HCT116 (cell line): ENCODE results near the gene SFXN5. TPM values are rescaled to one million over a fixed set of nuclear protein-coding genes. Genes with fewer than 3 reads are reported as not detected.

Source experiments
- ATAC-seq: fragments of 200-7000 bp; cut with Tn5 transposase; 2 replicates; pipeline ENCODE4 v1.9.1; 2020; ENCODE audit warnings: mild to moderate bottlenecking, moderate library complexity
- BruUV-seq: library from RNA; stranded (reverse); fragments of 400-500 nt; replicated peaks from 2 replicates; lab custom pipeline; 2021; lab: Mats Ljungman, UMichigan
- CTCF ChIA-PET: fragments of 300-600 bp; sonication (Branson Sonifier 250); formaldehyde crosslinking; loops from one replicate; lab custom pipeline; 2021; ENCODE audit warnings: antibody characterized with exemption; lab: Charles Lee
- POLR2A ChIA-PET: fragments of 300-600, 350-600 bp; sonication (Branson Sonifier 250); formaldehyde crosslinking; loops from one replicate; lab custom pipeline; 2021; ENCODE audit warnings: antibody characterized with exemption; lab: Charles Lee
- RAD21 ChIA-PET, 2 experiments: fragments of 300-600 bp; sonication (Branson Sonifier 250); formaldehyde crosslinking; loops; one replicate each; lab custom pipeline; 2023; ENCODE audit warnings: low total read pairs in 2 of 2; ENCODE audit not compliant: uncharacterized antibody in 2 of 2, unreplicated experiment in 2 of 2, low non-redundant PET in 1 of 2; lab: Charles Lee
- DNase-seq: peaks from one replicate; pipeline ENCODE4 v3.0.0-alpha.2; 2010; ENCODE audit warnings: low read depth, low spot score
- H2AFZ ChIP-seq: fragments of 200-600 bp; shearing (Covaris generic), sonication (generic); 2 replicates; pipeline ENCODE4 v1.6.1; 2017; ENCODE audit warnings: low read depth, mixed run types, mixed read lengths, antibody characterized with exemption, low read length; ENCODE audit not compliant: poor library complexity, severe bottlenecking
- H3K27ac ChIP-seq: 2 replicates; pipeline ENCODE4 v1.5.1; 2012; ENCODE audit warnings: low read depth, low read length
- H3K27me3 ChIP-seq: fragments of 200-600 bp; sonication (generic); 2 replicates; pipeline ENCODE4 v1.6.1; 2016; ENCODE audit warnings: mixed run types, low read length, mixed read lengths; ENCODE audit not compliant: insufficient read depth
- H3K36me3 ChIP-seq, 2 experiments: fragments of 200-500 bp in 1 of 2; fragments of 200-600 bp in 1 of 2; sonication (Bioruptor generic) in 1 of 2; sonication (generic) in 1 of 2; 2 replicates each; pipeline versions ENCODE4 v1.5.1 to v1.6.1; 2014 to 2016; ENCODE audit warnings: low read length in 2 of 2, inconsistent platforms in 1 of 2, mixed read lengths in 1 of 2, mixed run types in 1 of 2; ENCODE audit not compliant: insufficient read depth in 2 of 2, control insufficient read depth in 1 of 2
- H3K4me1 ChIP-seq, 2 experiments: fragments of 200-600 bp in 1 of 2; sonication (generic) in 1 of 2; 2 replicates each; pipeline versions ENCODE4 v1.5.1 to v1.6.1; 2012 to 2017; ENCODE audit warnings: low read length in 2 of 2, inconsistent platforms in 1 of 2, mild to moderate bottlenecking in 1 of 2, mixed read lengths in 1 of 2, mixed run types in 1 of 2, moderate library complexity in 1 of 2; ENCODE audit not compliant: insufficient read depth in 2 of 2, control insufficient read depth in 1 of 2
- H3K4me2 ChIP-seq: fragments of 200-600 bp; sonication (generic); 2 replicates; pipeline ENCODE4 v1.6.1; 2017; ENCODE audit warnings: mixed run types, low read length, mixed read lengths
- H3K4me3 ChIP-seq, 2 experiments: fragments of 200-600 bp in 1 of 2; sonication (generic) in 1 of 2; replicated peaks in 1 of 2; 2 replicates each; pipeline ENCODE4 v1.5.1; 2011 to 2016; ENCODE audit warnings: low read length in 2 of 2, control low read depth in 1 of 2, low read depth in 1 of 2, mild to moderate bottlenecking in 1 of 2, mixed read lengths in 1 of 2, mixed run types in 1 of 2
- H3K79me2 ChIP-seq: fragments of 200-600 bp; sonication (generic); 2 replicates; pipeline ENCODE4 v1.6.1; 2017; ENCODE audit warnings: mild to moderate bottlenecking, mixed run types, low read length, moderate library complexity, mixed read lengths; ENCODE audit not compliant: insufficient read depth
- H3K9ac ChIP-seq: fragments of 200-600 bp; sonication (generic); 2 replicates; pipeline ENCODE4 v1.6.1; 2016; ENCODE audit warnings: low read length, mixed read lengths
- H3K9me2 ChIP-seq: fragments of 200-600 bp; sonication (generic), shearing (Covaris generic); 2 replicates; pipeline ENCODE4 v1.6.1; 2017; ENCODE audit warnings: mixed run types, mild to moderate bottlenecking, moderate library complexity; ENCODE audit not compliant: insufficient read depth
- H3K9me3 ChIP-seq, 2 experiments: fragments of 200-500 bp in 1 of 2; fragments of 200-600 bp in 1 of 2; sonication (Bioruptor generic) in 1 of 2; sonication (generic) in 1 of 2; 2 replicates each; pipeline ENCODE4 v1.6.1; 2014 to 2017; ENCODE audit warnings: low read length in 2 of 2, mixed read lengths in 2 of 2, inconsistent platforms in 1 of 2, low read depth in 1 of 2, mild to moderate bottlenecking in 1 of 2, mixed run types in 1 of 2, moderate library complexity in 1 of 2; ENCODE audit not compliant: control insufficient read depth in 1 of 2, insufficient read depth in 1 of 2
- H4K20me1 ChIP-seq: fragments of 200-600 bp; sonication (generic), shearing (Covaris generic); 2 replicates; pipeline ENCODE4 v1.6.1; 2017; ENCODE audit warnings: mixed run types, mild to moderate bottlenecking, moderate library complexity; ENCODE audit not compliant: insufficient read depth
- CEBPB ChIP-seq: IDR thresholded peaks from 2 replicates; pipeline ENCODE4 v1.6.1; 2012; ENCODE audit warnings: low read depth
- POLR2AphosphoS5 ChIP-seq: IDR thresholded peaks from 2 replicates; pipeline ENCODE4 v1.6.1; 2011; ENCODE audit warnings: mild to moderate bottlenecking, low read depth, low read length, moderate library complexity
- SIN3A ChIP-seq: IDR thresholded peaks from 2 replicates; pipeline ENCODE4 v1.6.1; 2012; ENCODE audit warnings: low read depth
- SRF ChIP-seq: IDR thresholded peaks from 2 replicates; pipeline ENCODE4 v1.6.1; 2012; ENCODE audit warnings: low read depth
- TCF7L2 ChIP-seq: IDR thresholded peaks from 2 replicates; pipeline ENCODE4 v1.7.0; 2011; ENCODE audit warnings: borderline replicate concordance, inconsistent platforms; ENCODE audit not compliant: insufficient read depth, insufficient read length; ENCODE audit errors: extremely low read depth
- YY1 ChIP-seq: IDR thresholded peaks from 2 replicates; pipeline ENCODE4 v1.6.1; 2011; ENCODE audit warnings: low read length, low read depth, moderate library complexity, mild to moderate bottlenecking; ENCODE audit not compliant: insufficient replicate concordance; ENCODE audit errors: extremely low read depth
- ZFX ChIP-seq: fragments of 450-650 bp; IDR thresholded peaks from 2 replicates; pipeline ENCODE4 v1.6.1; 2017
- ZNF274 ChIP-seq: fragments of 200-500 bp; sonication (Bioruptor generic); IDR thresholded peaks from 2 replicates; pipeline ENCODE4 v1.6.1; 2014; ENCODE audit warnings: mild to moderate bottlenecking, low read depth, low read length, inconsistent platforms
- intact Hi-C: fragments of 100-400 bp; cut with micrococcal nuclease; formaldehyde crosslinking; loops from 2 replicates; pipeline ENCODE4 v1.10.0; 2022
- total RNA-seq: library from RNA; stranded (reverse); gene quantifications from one replicate; pipeline ENCODE4 v1.2.1, GENCODE V29; 2021; ENCODE audit not compliant: unreplicated experiment
- TF ChIP-seq, protein P1 (sequence below): IDR thresholded peaks from 2 replicates; pipeline ENCODE4 v1.6.1; 2012
- TF ChIP-seq, protein P2 (sequence below), 3 experiments: fragments of 200-600 bp in 1 of 3; sonication (generic) in 1 of 3; IDR thresholded peaks in 2 of 3; conservative IDR thresholded peaks in 1 of 3; 2 replicates each; pipeline ENCODE4 v1.5.1; 2012 to 2017; ENCODE audit warnings: low read depth in 2 of 3, low read length in 2 of 3, antibody characterized with exemption in 1 of 3, borderline replicate concordance in 1 of 3, control low read depth in 1 of 3, mild to moderate bottlenecking in 1 of 3, mixed read lengths in 1 of 3, mixed run types in 1 of 3, moderate library complexity in 1 of 3; ENCODE audit not compliant: insufficient read depth in 1 of 3

SFXN5 gene
- total RNA-seq, 1 experiment from 2014 or later = 10.0 TPM

DNA sequence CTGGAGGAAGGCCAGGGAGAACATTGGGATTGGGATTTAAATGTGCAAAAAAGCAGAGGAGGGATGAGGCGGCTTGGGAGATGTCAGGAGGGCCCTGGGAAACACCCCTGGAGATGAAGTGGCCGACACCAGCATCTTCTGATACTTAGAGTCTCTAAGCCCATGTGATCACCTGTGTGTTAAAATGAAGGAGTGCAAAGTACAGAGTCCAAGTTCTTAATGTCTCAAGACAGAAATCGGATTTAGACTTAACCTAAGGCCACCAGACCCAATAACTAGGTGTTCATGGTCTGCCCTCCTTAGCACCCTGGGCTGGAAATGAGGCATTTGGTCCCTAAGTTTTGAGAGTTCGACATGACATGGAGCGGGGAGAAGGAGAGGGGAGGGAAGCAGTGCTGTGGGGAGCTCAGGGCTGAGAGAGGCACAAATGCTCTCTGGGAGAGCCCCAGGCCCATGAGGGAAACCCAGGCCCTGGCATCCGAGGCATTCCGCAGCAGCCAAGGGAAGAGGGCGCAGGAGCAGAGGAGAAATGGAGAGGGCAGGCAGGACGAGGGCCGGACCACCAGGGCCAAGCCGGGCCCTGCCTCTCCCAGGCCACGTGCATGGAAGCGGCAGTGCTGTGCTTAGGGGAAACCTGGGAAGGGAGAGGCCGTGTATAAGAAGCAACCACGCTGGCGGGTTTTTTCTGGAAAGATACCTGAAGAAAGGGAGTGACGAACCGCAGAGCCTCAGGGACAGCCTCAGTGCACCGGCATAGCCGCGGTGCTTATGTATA lies 63.3 kb downstream of the SFXN5 start:
- Histone ChIP-seq H3K27ac (no peak overlapping the region), H3K9ac (no peak overlapping the region), H4K20me1 (no peaks in the 10 kb centered on the region)
- POLR2A ChIA-PET = no interaction called here
- no TSS peak for BruUV-seq
- TF ChIP-seq SIN3A (no peak), YY1 (no peak), POLR2AphosphoS5 (no peak), CEBPB (no peak), SRF (no peak), ZNF274 (no peak), TCF7L2 (no peak), ZFX (no peak)
- TF ChIP-seq, protein P1, sequence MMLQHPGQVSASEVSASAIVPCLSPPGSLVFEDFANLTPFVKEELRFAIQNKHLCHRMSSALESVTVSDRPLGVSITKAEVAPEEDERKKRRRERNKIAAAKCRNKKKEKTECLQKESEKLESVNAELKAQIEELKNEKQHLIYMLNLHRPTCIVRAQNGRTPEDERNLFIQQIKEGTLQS = no peak
- TF ChIP-seq, protein P2, sequence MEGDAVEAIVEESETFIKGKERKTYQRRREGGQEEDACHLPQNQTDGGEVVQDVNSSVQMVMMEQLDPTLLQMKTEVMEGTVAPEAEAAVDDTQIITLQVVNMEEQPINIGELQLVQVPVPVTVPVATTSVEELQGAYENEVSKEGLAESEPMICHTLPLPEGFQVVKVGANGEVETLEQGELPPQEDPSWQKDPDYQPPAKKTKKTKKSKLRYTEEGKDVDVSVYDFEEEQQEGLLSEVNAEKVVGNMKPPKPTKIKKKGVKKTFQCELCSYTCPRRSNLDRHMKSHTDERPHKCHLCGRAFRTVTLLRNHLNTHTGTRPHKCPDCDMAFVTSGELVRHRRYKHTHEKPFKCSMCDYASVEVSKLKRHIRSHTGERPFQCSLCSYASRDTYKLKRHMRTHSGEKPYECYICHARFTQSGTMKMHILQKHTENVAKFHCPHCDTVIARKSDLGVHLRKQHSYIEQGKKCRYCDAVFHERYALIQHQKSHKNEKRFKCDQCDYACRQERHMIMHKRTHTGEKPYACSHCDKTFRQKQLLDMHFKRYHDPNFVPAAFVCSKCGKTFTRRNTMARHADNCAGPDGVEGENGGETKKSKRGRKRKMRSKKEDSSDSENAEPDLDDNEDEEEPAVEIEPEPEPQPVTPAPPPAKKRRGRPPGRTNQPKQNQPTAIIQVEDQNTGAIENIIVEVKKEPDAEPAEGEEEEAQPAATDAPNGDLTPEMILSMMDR (IDR thresholded peaks at IDR 0.05 in 2 of 3, conservative IDR thresholded peaks at IDR 0.05 in 1 of 3; ENCODE audit: borderline replicate concordance in 1 of 3, insufficient read depth in 1 of 3, low read depth in 2 of 3, low read length in 2 of 3) = no peak
- TF ChIP-seq, all 23 proteins: peak for 0
- Histone ChIP-seq H3K9me3 (no peaks in the 10 kb centered on the region), H3K4me2 (no peak overlapping the region), H3K9me2 (no peaks in the 10 kb centered on the region), H3K79me2 (no peaks in the 10 kb centered on the region), H3K36me3 (no peaks in the 10 kb centered on the region; a peak in 1 of 4 replicates), H3K27me3 (no peaks in the 10 kb centered on the region), H3K4me3 (no peak overlapping the region), H2AFZ (no peak overlapping the region), H3K4me1 (no peaks in the 10 kb centered on the region)
- no peak for DNase-seq
- ATAC-seq = no peak
- intact Hi-C loops = no loop called here
- CTCF ChIA-PET = no interaction called here
- RAD21 ChIA-PET = no interaction called here
